Measurements from ENCODE around the gene SEPTIN8.

- TF ChIP-seq CTCF (optimal IDR thresholded peaks at IDR 0.05 in 1 of 3, IDR thresholded peaks at IDR 0.05 in 1 of 3, conservative IDR thresholded peaks at IDR 0.05 in 1 of 3; ENCODE audit: extremely low read depth in 1 of 3, insufficient read depth in 2 of 3, low read length in 3 of 3), result no peak
- TF ChIP-seq EZH2 (IDR thresholded peaks at IDR 0.05; ENCODE audit: low read length), result no peak
These were observed 12.2 kb upstream of the SEPTIN8 start for GRCh38 chr5:132788990-132789886.
